HG02642 (cell line): ENCODE results near the gene DLG1.
"Not testable (repeated sequence)": the region's sequence is repeated elsewhere in the genome, so short reads cannot be mapped to it uniquely, and the experiment has no call there.

Source experiments
- ATAC-seq: cut with Tn5 transposase; IDR thresholded peaks from one replicate; pipeline ENCODE4 v1.9.1; 2021; ENCODE audit warnings: mild to moderate bottlenecking; ENCODE audit not compliant: unreplicated experiment, poor library complexity

Gene DLG1

DNA sequence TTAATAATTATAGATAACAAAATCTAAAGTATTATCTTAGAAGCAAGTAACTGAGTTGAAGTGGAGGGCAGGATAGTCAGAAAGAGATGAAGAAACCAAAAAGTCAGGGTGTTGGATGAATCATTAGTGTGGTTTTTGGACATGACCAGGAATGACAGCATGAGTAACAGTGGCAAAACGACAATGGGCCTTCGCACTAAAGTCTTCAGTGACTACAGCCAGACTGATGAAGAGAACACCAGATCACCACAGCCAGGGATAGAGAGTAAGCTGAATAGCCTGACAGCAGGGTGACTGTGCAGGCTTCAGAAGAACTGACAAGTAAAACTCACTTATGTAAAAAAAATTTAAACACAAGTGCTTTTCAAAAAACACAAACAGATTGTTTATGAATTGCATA lies 172.8 kb downstream of the DLG1 start:
- ATAC-seq = no peak

GRCh38 chr3:197124713-197125112 lies 173.7 kb downstream of the DLG1 start:
- no peak for ATAC-seq

DNA sequence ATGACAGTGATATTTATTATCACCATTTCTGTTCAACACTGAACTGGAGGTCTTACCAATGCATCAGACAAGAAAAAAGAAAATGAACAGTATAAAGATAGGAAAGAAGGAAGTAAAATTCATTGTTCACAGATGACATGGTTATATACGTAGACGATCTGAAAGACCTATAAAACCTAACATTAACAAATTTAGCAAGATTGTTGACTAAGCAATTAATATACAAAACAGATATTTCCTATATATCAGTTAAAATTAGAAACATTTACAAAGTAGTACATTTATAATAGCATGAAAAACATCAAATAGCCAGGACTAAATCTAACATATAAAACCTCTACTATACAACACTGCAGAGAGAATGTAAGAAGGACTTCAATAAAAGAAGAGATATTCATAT lies 176.0 kb downstream of the DLG1 start:
- no peak for ATAC-seq

DNA sequence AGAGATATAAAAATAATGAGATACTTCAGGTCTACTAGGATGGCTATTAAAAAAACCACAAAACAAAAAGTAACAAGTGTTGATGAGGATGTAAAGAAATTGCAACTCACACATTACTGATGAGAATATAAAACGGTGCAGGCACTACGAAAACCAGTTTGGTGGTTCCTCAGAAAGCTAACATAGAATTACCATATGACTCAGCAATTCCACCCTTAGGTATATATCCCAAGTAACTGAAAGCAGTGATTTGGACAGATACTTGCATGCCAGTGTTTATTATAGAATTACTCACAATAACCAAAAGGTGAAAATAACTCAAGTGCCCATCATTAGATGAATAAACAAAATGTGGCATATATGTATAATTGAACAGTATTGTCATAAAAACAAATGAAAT lies 181.3 kb downstream of the DLG1 start:
- ATAC-seq = no peak

DNA sequence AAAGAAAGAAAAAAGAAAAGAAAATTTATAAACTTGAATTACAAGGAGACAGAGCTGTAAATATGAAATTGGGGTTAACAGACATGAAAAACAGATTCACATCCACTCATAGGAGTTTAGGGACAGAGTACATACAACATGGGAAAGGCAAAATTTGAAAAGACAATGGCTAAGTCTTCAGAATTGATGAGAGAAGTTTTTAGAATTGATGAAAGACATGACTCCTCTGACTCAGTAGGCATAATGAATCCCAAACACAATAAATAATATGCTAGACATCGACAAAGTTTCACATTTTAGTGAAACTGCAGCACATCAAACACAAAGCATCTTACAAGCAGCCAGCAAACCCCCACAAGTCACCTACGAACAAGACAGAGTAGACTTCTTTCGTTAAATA lies 184.4 kb downstream of the DLG1 start:
- ATAC-seq = no peak

DNA sequence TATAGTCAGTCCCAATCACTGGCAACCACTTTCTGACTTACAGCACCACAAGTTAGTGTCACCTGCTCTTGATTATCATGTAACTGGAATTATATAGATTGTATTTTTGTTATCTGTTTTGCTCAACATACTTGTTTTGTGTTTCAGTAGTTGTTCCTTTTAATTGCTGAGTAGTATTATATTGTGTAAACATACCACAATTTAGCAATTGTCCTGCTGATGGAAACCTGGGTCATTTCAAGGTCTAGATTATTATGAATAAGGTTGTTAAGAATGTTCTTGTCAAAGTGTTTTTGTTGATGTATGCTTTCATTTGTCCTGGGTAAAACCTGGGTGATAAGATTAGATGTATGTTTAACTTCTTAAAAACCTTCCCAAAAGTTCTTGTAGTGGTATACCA lies 186.7 kb downstream of the DLG1 start:
- ATAC-seq = no peak

GRCh38 chr3:197105786-197106185 lies 192.6 kb downstream of the DLG1 start:
- ATAC-seq = no peak

DNA sequence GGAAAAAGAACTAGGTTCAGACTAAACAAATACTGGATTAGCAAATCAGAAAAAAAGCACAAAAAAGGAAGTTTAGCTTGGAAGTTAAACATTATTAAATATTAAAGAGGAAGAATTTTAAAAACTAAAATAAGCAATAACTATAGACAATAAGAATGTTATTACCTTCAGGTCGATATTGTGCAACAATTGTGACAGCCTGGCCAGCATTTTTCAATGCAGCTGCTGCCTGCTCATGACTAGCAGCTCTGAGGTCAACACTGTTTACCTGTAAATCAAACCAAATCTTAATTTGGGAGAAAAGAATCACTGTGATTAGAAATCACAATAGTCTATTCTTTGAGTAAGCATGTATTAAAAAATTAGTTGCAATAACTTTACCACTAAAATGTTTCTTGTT lies 193.7 kb downstream of the DLG1 start:
- no peak for ATAC-seq

DNA sequence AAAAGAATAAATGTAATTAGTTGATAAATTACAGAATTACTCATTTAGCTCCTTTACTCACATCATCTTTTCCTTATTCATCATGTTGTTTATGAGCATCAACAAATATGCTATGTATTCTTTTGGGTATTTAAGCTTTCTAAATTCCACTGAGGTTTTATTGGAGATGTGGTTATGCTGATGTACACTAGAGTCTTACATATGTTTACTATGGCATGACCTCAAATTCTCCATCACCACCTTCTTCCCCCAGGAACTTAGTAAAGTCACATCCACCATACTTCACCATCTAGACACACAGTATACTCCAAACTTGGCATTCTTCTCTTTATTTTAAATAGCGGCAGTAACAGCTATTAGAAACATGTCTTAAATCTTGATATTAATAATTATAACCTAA lies 194.6 kb downstream of the DLG1 start:
- ATAC-seq = no peak

- no peak for ATAC-seq
Observed at GRCh38 chr3:197093871-197094270, 204.5 kb downstream of the DLG1 start.

DNA sequence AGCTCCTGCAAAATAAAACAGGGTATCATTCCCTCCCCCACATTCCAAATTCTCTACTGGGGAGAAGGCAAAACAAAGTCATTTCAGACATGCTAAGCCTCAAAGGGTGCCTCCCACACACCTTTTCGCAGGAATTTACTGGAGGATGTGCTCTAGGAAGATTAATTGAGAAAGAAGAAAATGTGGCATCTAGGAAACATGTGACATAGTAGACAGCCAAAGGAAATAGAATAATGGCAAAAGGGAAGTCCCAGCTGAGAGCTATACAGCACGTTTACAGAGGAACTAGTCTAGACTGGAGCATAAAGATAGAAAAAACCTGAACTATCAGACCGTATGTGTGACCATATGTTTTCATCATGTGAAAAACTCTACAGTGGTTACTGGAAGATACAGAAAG lies 210.0 kb downstream of the DLG1 start:
- ATAC-seq = no peak

DNA sequence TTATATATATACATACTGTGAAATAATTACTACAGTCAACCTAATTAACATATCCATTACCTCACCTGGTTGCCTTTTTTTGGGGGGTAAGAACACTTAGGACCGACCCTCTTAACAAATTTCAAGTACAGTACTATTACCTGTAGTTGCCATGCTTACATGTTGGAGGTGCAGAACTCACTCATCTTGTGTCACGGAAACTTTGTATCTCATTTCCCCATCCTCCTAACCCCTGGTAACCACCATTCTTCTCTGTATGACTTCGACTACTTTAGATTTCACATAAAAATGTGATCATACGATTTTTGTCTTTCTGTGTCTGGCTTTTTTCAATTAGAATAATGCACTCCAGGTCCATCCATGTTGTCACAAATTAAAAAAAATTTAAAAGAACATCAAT lies 213.3 kb downstream of the DLG1 start:
- no peak for ATAC-seq

DNA sequence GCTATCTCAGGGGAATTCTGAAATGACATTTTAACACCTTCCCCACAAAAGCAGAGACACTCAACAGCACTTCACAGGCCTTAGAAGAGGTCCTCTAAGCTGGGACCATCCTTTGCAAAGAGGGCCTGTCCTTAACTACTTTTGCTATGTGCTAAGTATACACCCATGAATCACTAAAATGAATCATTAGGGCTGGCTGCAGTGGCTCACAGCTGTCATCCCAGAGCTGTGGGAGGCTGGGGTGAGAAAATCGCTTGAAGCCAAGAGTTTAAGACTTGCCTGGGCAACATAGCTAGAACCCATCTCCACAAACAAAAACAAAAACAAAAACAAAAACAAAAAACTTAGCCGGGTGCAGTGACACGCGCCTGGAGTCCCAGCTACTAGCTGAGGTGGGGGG lies 214.9 kb downstream of the DLG1 start:
- no peak for ATAC-seq

- ATAC-seq = no peak
Observed at GRCh38 chr3:197082871-197083270, 215.5 kb downstream of the DLG1 start.

DNA sequence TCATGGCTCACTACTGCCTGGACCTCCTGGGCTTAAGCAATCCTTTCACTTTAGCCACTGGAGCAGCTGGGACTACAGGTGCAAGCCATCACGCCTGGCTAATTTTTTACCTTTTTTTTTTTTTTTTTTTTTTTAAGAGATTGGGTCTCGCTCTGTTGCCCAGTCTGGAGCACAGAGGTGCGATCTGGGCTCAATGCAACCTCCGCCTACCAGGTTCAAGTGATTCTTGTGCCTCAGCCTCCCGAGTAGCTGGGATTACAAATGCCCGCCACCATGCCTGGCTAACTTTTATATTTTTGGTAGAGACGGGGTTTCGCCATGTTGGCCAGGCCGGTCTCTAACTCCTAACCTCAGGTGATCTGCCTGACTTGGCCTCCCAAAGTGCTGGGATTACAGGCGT lies 218.1 kb downstream of the DLG1 start:
- no peak for ATAC-seq

DNA sequence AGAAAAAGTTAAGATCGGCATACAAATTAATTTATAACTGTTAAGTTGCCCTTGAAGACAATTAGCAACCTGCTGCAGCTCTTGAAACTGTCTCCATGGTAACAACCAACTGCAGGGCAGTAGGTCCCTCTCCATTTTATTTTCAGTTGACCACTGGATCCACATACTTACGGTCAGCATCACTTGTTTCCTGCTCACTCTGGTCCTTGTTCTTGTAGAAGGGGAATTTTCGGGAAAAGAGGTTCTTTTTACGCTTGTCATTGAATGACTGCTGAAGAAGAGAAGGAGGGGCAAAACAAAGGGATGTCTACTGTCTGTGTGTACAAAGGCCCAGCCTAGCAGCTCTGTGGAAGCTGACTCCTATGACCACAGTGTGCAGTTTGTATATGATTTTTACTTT lies 222.0 kb downstream of the DLG1 start:
- no peak for ATAC-seq

GRCh38 chr3:197068077-197068476 lies 230.3 kb downstream of the DLG1 start:
- ATAC-seq = no peak

GRCh38 chr3:197064771-197065170 lies 233.6 kb downstream of the DLG1 start:
- ATAC-seq = no peak

GRCh38 chr3:197062446-197062845 lies 236.0 kb downstream of the DLG1 start:
- ATAC-seq = no peak

DNA sequence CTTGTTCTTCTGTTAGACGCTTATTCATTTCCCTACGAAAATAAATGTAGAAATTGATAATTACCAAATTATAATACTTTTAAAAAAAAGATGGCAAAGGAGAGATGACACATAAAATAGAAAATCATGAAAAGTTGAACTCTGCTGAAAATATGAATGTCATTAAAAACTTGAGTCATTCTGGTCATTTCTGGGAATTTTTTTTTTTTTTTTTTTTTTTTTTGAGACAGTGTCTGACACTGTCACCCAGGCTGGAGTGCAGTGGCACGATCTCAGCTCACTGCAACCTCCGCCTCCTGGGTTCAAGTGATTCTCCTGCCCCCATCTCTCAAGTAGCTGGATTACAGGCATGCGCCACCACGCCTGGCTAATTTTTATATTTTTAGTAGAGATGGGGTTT lies 246.8 kb downstream of the DLG1 start:
- ATAC-seq = not testable (repeated sequence)

GRCh38 chr3:197050511-197050910 lies 247.9 kb downstream of the DLG1 start:
- peak; percentile 53 for ATAC-seq

DNA sequence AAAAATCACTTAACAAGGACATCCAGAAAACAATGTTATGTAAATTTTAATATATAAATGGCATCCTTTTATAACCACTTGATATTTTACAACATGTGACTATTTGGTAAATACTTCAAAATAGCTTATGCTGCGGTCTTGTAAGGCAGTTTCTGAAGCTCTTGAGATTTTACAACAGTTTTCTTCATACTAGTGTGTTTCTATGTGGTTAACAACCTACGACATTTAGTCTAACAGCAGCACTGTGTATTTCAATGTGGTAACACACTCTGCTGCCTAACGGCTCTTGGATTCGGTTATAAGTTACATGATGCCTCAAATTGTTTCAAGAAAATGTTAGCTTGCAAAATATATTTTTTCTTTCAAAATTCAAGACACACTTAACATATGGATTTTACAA lies 255.9 kb downstream of the DLG1 start:
- ATAC-seq = no peak

DNA sequence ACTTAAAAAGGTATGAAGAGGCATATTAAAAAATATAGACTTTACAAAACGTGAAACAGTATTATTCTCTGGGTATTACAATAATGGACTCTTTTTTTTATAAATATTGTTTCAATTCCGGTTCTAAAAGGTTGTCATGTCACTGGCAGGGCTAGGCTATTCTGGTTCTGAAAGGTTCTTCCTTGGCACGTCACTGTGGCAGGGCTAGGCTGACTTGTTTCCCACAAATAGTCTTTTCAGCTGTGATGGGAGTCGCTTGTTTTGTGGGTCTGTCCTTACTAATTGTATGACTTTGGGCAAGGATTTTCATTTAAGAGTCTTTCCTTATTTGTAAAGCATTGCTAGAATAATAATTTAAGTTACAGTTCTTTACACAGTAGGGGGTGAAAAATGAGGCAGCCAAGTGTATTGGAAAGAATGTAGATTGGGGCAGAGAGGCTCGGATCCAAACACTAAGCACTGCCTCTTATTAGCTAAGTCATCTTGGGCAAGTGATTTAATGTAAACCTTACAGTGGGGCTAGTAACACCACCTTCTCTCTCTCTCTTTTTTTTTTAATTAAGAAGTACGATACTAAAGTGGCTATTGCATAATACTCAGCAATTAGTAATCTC lies 256.4 kb downstream of the DLG1 start:
- ATAC-seq = no peak
